A673 (cell line): Measurements from ENCODE around the gene BZW2. TPM values are rescaled to one million over a fixed set of nuclear protein-coding genes. Genes with fewer than 3 reads are reported as not detected.

ENCODE experiments used
- BruUV-seq: library from RNA; stranded (reverse); fragments of 400-500 nt; replicated peaks from 2 replicates; lab custom pipeline; 2021; lab: Mats Ljungman, UMichigan
- CTCF ChIA-PET: fragments of 300-600 bp; sonication (Branson Sonifier 250); formaldehyde crosslinking; loops from one replicate; lab custom pipeline; 2022; ENCODE audit warnings: antibody characterized with exemption; lab: Charles Lee
- POLR2A ChIA-PET: fragments of 300-600 bp; sonication (Branson Sonifier 250); formaldehyde crosslinking; loops from one replicate; lab custom pipeline; 2022; ENCODE audit warnings: antibody characterized with exemption; ENCODE audit not compliant: low non-redundant PET; lab: Charles Lee
- DNase-seq: peaks from one replicate; pipeline ENCODE4 v3.0.0-alpha.2; 2015; ENCODE audit warnings: low spot score
- H3K27ac ChIP-seq: fragments of 200-600 bp; sonication (generic); 2 replicates; pipeline ENCODE4 v1.5.1; 2016; ENCODE audit warnings: mixed run types, low read depth, mild to moderate bottlenecking, mixed read lengths, antibody characterized with exemption, low read length; ENCODE audit not compliant: poor library complexity, severe bottlenecking
- H3K27me3 ChIP-seq: fragments of 200-600 bp; sonication (generic); replicated peaks from 2 replicates; pipeline ENCODE4 v1.6.1; 2017; ENCODE audit warnings: mixed run types, low read depth, mild to moderate bottlenecking, mixed read lengths, antibody characterized with exemption, low read length; ENCODE audit not compliant: insufficient read depth, poor library complexity
- H3K36me3 ChIP-seq: fragments of 200-600 bp; sonication (generic); 2 replicates; pipeline ENCODE4 v1.6.1; 2016; ENCODE audit warnings: mixed run types, mild to moderate bottlenecking, mixed read lengths, antibody characterized with exemption, low read length; ENCODE audit not compliant: insufficient read depth, poor library complexity, severe bottlenecking
- H3K4me1 ChIP-seq: fragments of 200-600 bp; sonication (generic); 2 replicates; pipeline ENCODE4 v1.6.1; 2017; ENCODE audit warnings: mixed run types, mild to moderate bottlenecking, mixed read lengths, antibody characterized with exemption, low read length; ENCODE audit not compliant: insufficient read depth, poor library complexity, severe bottlenecking
- H3K4me3 ChIP-seq: fragments of 200-600 bp; sonication (generic); 2 replicates; pipeline ENCODE4 v1.5.1; 2016; ENCODE audit warnings: low read depth, mixed run types, mild to moderate bottlenecking, mixed read lengths, low read length; ENCODE audit not compliant: poor library complexity, severe bottlenecking
- H3K9me3 ChIP-seq: fragments of 200-600 bp; sonication (generic); 2 replicates; pipeline ENCODE4 v1.6.1; 2016; ENCODE audit warnings: mixed run types, low read depth, mild to moderate bottlenecking, mixed read lengths, antibody characterized with exemption, low read length; ENCODE audit not compliant: poor library complexity, severe bottlenecking
- CTCF ChIP-seq: fragments of 300-800, 200-600 bp; sonication (generic); conservative IDR thresholded peaks from 2 replicates; pipeline ENCODE4 v1.5.1; 2017; ENCODE audit warnings: low read depth, mild to moderate bottlenecking, antibody characterized with exemption, low read length, moderate library complexity, mixed read lengths
- EZH2 ChIP-seq: fragments of 200-600 bp; sonication (generic); IDR thresholded peaks from 2 replicates; pipeline ENCODE4 v1.6.1; 2017; ENCODE audit warnings: borderline replicate concordance, low read depth, mild to moderate bottlenecking, mixed read lengths, antibody characterized with exemption, low read length; ENCODE audit not compliant: poor library complexity, severe bottlenecking
- intact Hi-C: fragments of 100-400 bp; cut with micrococcal nuclease; formaldehyde crosslinking; loops from one replicate; pipeline ENCODE4 v1.10.0; 2022; ENCODE audit not compliant: unreplicated experiment
- total RNA-seq: library from RNA; stranded (reverse); gene quantifications from 2 replicates; pipeline ENCODE4 v1.2.3, GENCODE V29; 2021

BZW2 gene
- total RNA-seq, 1 experiment from 2014 or later: 175 TPM

- BruUV-seq: no TSS peak
- Histone ChIP-seq H3K36me3 (peaks cover 4% of the 10 kb centered on the region), H3K9me3 (no peaks in the 10 kb centered on the region), H3K27me3 (no peaks in the 10 kb centered on the region), H3K4me1 (peaks cover 32% of the 10 kb centered on the region), H3K4me3 (no peak overlapping the region), H3K27ac (no peak overlapping the region)
- TF ChIP-seq CTCF (no peak), EZH2 (no peak)
- CTCF ChIA-PET: no interaction called here
- POLR2A ChIA-PET: no interaction called here
- intact Hi-C loops: no loop called here
- no peak for DNase-seq
Observed at GRCh38 chr7:16638282-16639280, 7.4 kb upstream of the BZW2 start.

GRCh38 chr7:16644157-16644556 lies 1.8 kb upstream of the BZW2 start:
- Histone ChIP-seq H3K4me3 (peak overlapping the region; percentile 92), H3K9me3 (no peaks in the 10 kb centered on the region), H3K4me1 (peaks cover 43% of the 10 kb centered on the region), H3K27me3 (no peaks in the 10 kb centered on the region), H3K36me3 (no peaks in the 10 kb centered on the region), H3K27ac (no peak overlapping the region)
- intact Hi-C loops: no loop called here
- ChIA-PET POLR2A (no interaction called here), CTCF (no interaction called here)
- TF ChIP-seq CTCF (no peak), EZH2 (no peak)
- no peak for DNase-seq
- no TSS peak for BruUV-seq

GRCh38 chr7:16644636-16645592 lies 1.1 kb upstream of the BZW2 start:
- intact Hi-C loops: no loop called here
- POLR2A ChIA-PET: interaction anchor here (0.6 kb wide), 1 partner anchor 65 kb away, joined by 5 read pairs; no protein-coding TSS in a partner anchor
- TSS peak; percentile 32 for BruUV-seq
- DNase-seq: peak; percentile 79
- TF ChIP-seq CTCF (no peak), EZH2 (no peak)
- Histone ChIP-seq H3K4me1 (peaks cover 51% of the 10 kb centered on the region), H3K27me3 (no peaks in the 10 kb centered on the region), H3K27ac (peak overlapping the region; percentile 99), H3K9me3 (no peaks in the 10 kb centered on the region), H3K36me3 (no peaks in the 10 kb centered on the region), H3K4me3 (peak overlapping the region; percentile 92)
- CTCF ChIA-PET: no interaction called here
